ENCODE results near the gene ZNF646. TPM values are rescaled to one million over a fixed set of nuclear protein-coding genes. Genes with fewer than 3 reads are reported as not detected.

Gene ZNF646
- total RNA-seq, 1 donor from 2014 or later = 22.4 TPM

DNA sequence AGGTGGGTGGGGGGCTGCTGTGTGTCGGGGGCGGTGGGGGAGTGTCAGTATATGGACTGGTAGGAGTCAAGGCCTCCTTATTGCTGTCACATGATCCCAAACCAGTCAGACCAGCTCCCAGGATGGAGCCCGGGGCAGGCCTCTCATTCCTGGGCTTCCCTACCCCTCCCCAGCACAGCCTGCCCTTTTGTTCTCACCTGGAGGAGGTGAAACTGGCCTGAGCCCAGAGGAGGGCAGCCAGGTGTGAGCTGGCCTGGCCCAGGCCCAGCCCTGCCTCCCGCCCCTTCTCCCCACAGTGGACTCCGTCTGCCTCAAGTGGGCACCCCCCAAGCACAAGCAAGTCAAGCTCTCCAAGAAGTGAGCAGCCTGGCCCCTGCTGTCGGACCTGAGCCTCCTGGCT, 56.7 kb downstream of the ZNF646 start:
- DNase-seq (ENCODE audit: low read depth) = no peak

DNA sequence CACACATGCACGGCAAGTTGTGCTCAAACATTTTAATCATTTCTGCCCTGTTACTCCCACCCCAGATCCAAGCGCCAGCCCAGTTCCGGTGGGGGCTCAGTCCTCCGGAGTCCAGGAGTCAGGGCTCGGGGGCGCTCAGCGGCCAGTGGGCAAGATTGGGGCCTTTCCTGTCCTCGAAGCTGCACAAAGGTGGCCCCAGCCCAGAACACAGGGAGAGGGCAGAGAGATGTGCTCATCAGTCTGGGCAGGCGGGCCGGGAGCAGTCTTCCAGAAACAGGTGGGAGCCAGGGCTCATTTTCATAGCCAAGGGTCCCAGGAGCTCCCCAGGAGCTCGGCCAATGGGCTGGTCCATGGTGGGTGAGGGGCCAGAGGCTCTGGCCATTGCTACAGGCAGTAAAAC, 57.2 kb downstream of the ZNF646 start:
- DNase-seq (ENCODE audit: low read depth) = no peak

DNA sequence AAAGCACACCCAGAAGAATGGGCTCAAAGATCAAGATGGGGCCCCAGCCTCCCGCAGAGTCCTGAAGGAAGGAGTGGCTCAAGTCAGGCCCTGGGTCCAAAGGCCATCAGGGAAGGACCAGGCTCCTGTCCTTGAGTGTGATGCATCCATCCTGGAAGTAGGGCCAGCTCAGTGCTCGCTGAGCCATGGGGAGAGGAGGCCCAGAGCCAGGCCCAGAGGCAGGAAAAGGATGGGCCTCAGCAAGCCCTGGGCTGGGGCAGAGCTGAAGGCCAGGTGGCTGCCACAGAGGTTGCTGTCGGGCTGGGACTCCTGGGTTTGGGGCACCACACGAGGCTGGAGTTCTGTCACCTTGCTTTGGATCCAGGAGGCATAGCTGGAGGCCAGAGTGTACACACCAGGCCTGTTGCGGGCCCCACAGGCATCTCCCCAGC, 57.6 kb downstream of the ZNF646 start:
- DNase-seq (ENCODE audit: low read depth) = no peak

DNA sequence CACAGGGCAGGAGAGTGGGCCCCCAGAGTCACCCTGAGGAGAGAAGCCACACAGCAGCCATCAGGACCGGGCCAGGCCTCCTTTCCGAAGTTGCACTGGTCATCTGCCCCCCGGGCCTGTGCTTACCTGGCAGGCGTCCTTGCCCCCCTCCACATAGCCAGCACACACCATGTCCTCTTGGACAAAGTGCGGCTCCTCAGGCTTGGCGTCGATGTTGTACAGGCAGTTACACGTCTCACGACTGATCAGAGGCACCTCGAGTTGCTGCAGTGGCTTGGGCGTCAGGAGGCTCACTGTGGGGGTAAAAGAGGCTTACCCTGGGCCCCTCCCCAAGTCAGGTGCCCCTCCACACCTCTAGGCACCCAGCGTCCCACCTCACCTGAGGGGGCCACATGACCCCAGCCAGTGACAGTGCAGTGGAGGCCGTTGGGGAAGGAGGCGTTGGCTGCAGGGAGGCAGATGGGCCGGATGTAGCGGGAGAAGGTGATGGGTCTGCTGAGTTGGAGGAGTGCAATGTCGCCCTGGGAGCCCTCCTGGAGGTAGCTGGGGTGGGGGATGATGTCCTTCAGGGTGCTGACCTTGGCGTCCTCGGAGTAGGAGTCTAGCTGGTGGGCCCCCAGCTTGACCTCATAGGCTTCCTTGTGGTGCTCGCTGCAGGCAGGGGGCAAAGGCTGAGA, 58.2 kb downstream of the ZNF646 start:
- no peak for DNase-seq (ENCODE audit: low read depth)

DNA sequence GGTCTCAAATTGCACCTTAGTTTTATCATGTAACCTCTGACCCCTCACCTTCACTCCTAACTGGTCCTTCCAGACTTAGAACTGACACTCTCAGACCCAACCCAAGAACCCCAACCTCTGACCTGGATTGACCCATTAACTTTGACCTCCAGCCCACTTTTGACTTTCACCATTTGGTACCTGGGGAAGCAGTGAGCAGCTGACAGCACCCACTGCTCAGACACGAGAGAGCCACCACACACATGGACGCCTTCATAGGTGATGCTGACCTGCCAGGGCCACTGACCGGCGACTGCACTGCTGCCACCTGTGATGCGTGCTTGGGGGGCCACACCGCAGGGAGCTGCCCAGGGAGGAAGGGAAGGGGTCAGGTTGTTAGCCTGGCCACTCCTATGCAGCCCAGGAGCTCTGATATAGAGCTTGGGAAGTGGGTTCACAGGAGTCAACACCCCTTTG, 58.9 kb downstream of the ZNF646 start:
- DNase-seq (ENCODE audit: low read depth) = no peak

Other genes with a start within 250 kb of the ZNF646 start
- gene BCL7C, start 180.3 kb upstream of the ZNF646 start, total RNA-seq = 21.7 and 29.0 TPM in 2 replicates
- gene CTF1, start 177.8 kb upstream of the ZNF646 start, total RNA-seq = 2.1 and 4.7 TPM in 2 replicates
- gene FBXL19, start 150.8 kb upstream of the ZNF646 start, total RNA-seq = 25.7 and 34.3 TPM in 2 replicates
- gene ORAI3, start 125.4 kb upstream of the ZNF646 start, total RNA-seq = 32.5 and 51.4 TPM in 2 replicates
- gene SETD1A, start 116.7 kb upstream of the ZNF646 start, total RNA-seq = 1.0 and 7.6 TPM in 2 replicates
- gene HSD3B7, start 89.2 kb upstream of the ZNF646 start, total RNA-seq = 49.9 and 82.7 TPM in 2 replicates
- gene STX1B, start 63.8 kb upstream of the ZNF646 start, total RNA-seq = 0.80 TPM in 1 of 2 replicates, not detected in the other
- 24.5 and 35.0 TPM in 2 replicates for gene STX4, start 40.9 kb upstream of the ZNF646 start, total RNA-seq
- gene ZNF668, start 182 bp upstream of the ZNF646 start, total RNA-seq = 7.7 and 9.0 TPM in 2 replicates
- gene PRSS53, start 14.5 kb downstream of the ZNF646 start, total RNA-seq = 0.52 and 1.9 TPM in 2 replicates
- 89.1 and 128 TPM in 2 replicates for gene VKORC1, start 20.4 kb downstream of the ZNF646 start, total RNA-seq
- gene BCKDK, start 34.0 kb downstream of the ZNF646 start, total RNA-seq = 13.9 and 44.5 TPM in 2 replicates
- gene KAT8, start 43.2 kb downstream of the ZNF646 start, total RNA-seq = 33.5 and 45.1 TPM in 2 replicates
- gene PRSS8, start 61.3 kb downstream of the ZNF646 start, total RNA-seq = 3.8 and 17.7 TPM in 2 replicates
- gene PRSS36, start 75.6 kb downstream of the ZNF646 start, total RNA-seq = 0.55 and 2.3 TPM in 2 replicates
- gene FUS, start 105.7 kb downstream of the ZNF646 start, total RNA-seq = 39.8 and 72.4 TPM in 2 replicates
- gene PYCARD, start 128.3 kb downstream of the ZNF646 start, total RNA-seq = 19.9 and 99.7 TPM in 2 replicates
- gene TRIM72, start 139.7 kb downstream of the ZNF646 start, total RNA-seq = not detected in 2 replicates
- not detected in 2 replicates for gene PYDC1, start 142.7 kb downstream of the ZNF646 start, total RNA-seq
- gene ITGAM, start 185.6 kb downstream of the ZNF646 start, total RNA-seq = 0.30 and 0.35 TPM in 2 replicates